Myocyte (in vitro differentiated cells): Measurements from ENCODE around the gene ZNF132. TPM values are rescaled to one million over a fixed set of nuclear protein-coding genes. Genes with fewer than 3 reads are reported as not detected.
A peak's percentile ranks its signal among the peaks of the same experiment; 100 is the strongest.

Source experiments
- DNase-seq: peaks from one replicate; pipeline ENCODE4 v3.0.0-alpha.2; 2012; ENCODE audit warnings: low read depth
- microRNA-seq: library from miRNA; unstranded; fragments of <30 nt; microRNA quantifications from one replicate; pipeline ENCODE4, GENCODE V29; 2016
- total RNA-seq: library from RNA; depleted of rRNA; stranded (reverse); fragments of >200 nt; gene quantifications from 2 replicates; pipeline ENCODE4 v1.2.3, GENCODE V29; 2014

ZNF132 gene
- total RNA-seq, 1 donor from 2014 or later, result 6.1 TPM

DNA sequence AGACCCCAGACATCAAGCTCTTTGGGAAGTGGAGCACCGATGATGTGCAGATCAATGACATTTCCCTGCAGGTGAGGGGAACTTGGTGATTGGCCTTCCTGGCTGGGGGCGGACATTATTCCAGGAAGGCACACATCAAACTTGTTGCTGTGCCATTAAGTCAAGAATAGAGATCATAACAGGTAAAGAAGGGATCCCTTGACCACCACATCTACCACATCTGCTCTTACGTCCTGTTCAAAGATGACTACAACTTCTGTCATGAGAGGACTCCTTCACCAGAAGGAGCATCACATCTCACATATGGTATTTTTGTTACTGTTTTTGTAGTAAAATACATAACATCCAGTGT is 51.8 kb downstream of the ZNF132 start:
- DNase-seq, result no peak

DNA sequence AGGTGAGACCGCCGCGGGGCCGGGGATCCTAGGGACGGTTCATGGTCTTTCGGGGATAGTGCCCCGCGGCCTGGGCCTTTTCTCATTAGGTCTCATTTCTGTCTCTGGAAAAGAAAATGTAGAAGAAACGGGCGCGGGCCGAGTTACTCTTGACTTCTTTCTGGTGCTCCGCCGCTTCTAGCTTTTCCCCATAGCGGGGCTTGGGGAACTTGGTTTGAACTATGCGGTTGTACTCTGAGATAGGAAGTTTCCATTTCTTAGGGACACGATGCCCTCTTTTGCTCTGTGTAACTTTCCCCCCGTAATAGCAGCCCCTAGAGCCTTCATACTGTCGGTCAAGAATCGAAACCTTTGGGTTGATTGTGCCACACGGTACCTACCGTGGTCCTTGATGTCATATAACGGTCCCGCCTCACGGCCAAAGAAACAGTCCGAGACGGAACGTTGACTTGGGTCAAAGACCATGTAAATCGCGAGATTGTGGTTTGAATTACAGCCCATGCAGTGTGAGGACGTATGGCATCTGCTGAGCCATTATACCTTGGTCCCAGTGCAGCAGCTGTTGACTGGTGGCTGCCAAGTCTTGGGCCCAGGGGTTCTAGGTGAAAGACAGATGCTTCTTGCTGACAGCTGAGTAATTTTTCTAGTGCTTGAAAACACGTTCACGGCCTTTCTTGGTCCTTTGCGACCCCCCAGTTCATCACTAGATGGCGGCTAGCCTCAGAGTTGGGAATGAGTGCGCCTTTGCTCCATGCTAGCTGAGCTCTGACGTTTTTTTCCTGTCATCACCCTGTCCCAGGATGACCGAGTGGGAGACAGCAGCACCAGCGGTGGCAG is 52.4 kb downstream of the ZNF132 start:
- DNase-seq, result peak; percentile 47

DNA sequence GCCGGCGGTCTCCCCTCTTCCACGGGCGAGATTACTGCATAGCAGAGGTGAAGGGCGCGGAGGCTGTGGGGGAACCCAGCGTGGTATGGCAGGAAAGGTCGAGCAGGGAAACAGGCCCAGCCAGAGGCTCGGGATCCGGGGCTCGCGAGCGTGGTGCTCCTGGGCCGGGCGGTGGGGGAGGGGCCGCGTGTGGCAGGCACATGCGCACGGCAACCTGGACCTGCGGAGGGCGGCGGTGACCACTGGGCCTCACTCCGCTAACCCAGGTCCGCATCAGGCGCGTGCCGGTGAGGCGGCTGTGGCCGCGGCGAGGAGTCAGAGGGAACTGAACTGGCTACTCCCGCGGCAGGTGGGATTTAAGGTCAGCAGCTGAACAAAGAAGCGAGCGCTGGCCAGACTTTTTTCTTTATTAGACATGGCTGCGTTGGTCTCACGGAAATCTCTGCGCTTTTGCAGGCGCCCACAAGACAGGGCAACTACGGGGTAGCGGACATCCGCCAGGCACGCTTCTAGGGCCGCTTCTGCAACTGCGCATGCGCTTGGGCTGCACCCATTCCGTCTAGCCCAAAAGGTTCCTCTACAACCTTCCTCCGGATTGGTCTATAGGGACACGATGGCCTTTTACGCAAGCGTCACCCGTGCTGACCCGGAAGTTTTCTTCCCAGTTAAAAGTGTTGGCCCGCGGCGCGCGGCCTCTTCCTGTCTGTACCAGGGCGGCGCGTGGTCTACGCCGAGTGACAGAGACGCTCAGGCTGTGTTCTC is 53.2 kb downstream of the ZNF132 start, which contains the start of gene RPS5:
Gene RPS5, plus strand, starts transcription at position 694 of the 762 bp plus-strand sequence. CDS start 869 bp downstream, outside the sequence.
- DNase-seq, result peak; percentile 99

- no peak for DNase-seq
Measured at GRCh38 chr19:58385891-58386575, 53.9 kb downstream of the ZNF132 start.

DNA sequence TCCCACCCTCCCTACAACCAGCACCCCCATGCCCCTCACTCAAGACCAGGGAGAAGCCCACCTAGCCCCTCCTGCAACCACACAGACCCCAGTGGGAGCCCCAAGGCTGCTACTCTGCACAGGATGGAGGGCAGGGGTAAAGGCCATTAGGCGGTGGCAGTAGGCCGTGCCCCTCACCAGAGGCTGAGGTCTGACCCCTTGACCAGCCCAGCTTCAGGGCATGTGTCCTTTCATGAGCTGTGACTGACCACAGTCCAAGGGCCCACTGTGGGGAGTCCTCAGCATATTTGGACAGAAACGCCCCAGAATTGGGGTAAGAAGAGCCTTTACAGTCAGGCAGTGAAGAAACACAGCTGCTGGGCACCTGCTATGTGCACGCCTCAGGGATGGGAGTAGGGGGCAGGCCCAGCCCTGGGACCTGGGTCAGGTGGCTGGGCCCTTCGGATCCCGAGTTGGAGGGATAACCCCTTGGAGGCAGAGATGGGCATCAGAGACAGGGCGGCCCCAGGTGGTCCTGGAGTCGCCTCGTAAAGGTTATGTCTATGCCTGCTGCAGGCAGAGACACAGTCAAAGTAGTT is 54.6 kb downstream of the ZNF132 start:
- DNase-seq, result no peak

DNA sequence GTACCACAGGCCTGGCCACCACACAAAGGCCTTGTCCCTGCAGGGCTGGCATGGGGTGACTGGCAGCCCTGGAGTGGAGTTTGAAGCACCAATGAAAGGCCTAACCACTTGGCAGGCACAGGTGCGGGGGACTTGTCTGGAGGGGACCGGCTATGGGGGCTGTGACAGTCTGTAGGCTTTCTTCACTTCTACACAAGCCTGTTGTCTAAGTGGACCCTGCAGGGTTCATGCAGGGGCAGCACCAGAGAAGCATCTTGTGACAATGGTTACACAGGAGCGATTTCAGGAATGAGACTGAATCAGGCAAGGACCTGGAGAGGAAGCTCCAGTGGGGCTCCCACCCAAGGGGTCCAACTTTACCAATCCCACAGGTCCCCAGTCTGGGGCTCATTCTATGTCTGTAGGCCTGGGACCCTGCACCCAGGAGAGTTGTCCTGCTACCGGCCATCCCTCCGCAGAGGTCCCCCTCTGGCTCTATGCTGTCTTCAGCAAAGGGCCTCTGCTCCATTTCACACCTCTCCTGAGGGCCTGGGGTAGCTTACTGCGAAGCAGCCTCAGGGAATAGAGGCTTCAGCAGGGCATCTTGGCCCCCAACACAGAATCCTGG is 56.9 kb downstream of the ZNF132 start:
- DNase-seq, result no peak

Small RNA genes lying within 50 kb of the gene (microRNA-seq; reads per million reads assigned to microRNA genes)
- not detected for gene MIR4754

Other genes starting within 250 kb of the ZNF132 start
- 30.2 and 39.2 TPM in 2 replicates for gene ZNF544, start 211.2 kb downstream of the ZNF132 start, total RNA-seq
- 7.6 and 8.0 TPM in 2 replicates for gene ZNF8, start 161.2 kb downstream of the ZNF132 start, total RNA-seq
- gene ERVK3-1, start 134.8 kb downstream of the ZNF132 start, total RNA-seq, result 33.9 and 54.9 TPM in 2 replicates
- 2.8 and 3.5 TPM in 2 replicates for gene ZSCAN22, start 113.2 kb downstream of the ZNF132 start, total RNA-seq
- gene A1BG, start 86.7 kb downstream of the ZNF132 start, total RNA-seq, result 31.5 and 49.6 TPM in 2 replicates
- gene ZNF497, start 77.4 kb downstream of the ZNF132 start, total RNA-seq, result 1.5 and 1.7 TPM in 2 replicates
- 5.5 and 5.8 TPM in 2 replicates for gene ZNF837, start 59.1 kb downstream of the ZNF132 start, total RNA-seq
- gene RPS5, start 52.9 kb downstream of the ZNF132 start, total RNA-seq, result 1,152 and 1,471 TPM in 2 replicates
- not detected in 2 replicates for gene RNF225, start 44.5 kb downstream of the ZNF132 start, total RNA-seq
- gene ZNF584, start 31.5 kb downstream of the ZNF132 start, total RNA-seq, result 12.7 and 19.4 TPM in 2 replicates
- gene ZNF324B, start 11.5 kb upstream of the ZNF132 start, total RNA-seq, result 6.8 and 8.3 TPM in 2 replicates
- gene ZNF324, start 26.9 kb upstream of the ZNF132 start, total RNA-seq, result 15.0 and 15.3 TPM in 2 replicates
- gene ZNF446, start 36.2 kb upstream of the ZNF132 start, total RNA-seq, result 12.6 and 14.1 TPM in 2 replicates
- 2.9 and 4.5 TPM in 2 replicates for gene SLC27A5, start 71.8 kb upstream of the ZNF132 start, total RNA-seq
- gene ZBTB45, start 79.7 kb upstream of the ZNF132 start, total RNA-seq, result 7.2 and 10.9 TPM in 2 replicates
- 238 and 268 TPM in 2 replicates for gene TRIM28, start 103.9 kb upstream of the ZNF132 start, total RNA-seq
- 120 and 132 TPM in 2 replicates for gene CHMP2A, start 115.0 kb upstream of the ZNF132 start, total RNA-seq
- 76.1 and 92.4 TPM in 2 replicates for gene UBE2M, start 118.5 kb upstream of the ZNF132 start, total RNA-seq
- 20.4 and 22.3 TPM in 2 replicates for gene MZF1, start 133.2 kb upstream of the ZNF132 start, total RNA-seq